Measurements from ENCODE around the gene IRF7. TPM values are rescaled to one million over a fixed set of nuclear protein-coding genes. Genes with fewer than 3 reads are reported as not detected.

IRF7 gene
- total and polyA plus RNA-seq, 9 donors = 0.28 to 59.1 (median 17.1) TPM

- H3K4me1 ChIP-seq (ENCODE audit: insufficient read depth) = peaks cover 15% of the 10 kb centered on the region
- H3K9me3 ChIP-seq = no peaks in the 10 kb centered on the region
- H3K4me3 ChIP-seq = no peak overlapping the region
- H3K27me3 ChIP-seq = no peaks in the 10 kb centered on the region
- no peaks in the 10 kb centered on the region for H3K36me3 ChIP-seq
- intact Hi-C loops (cut with DNase I) = no loop called here
- peak in 1 of 5 donors; percentile 42 for DNase-seq
- no peak overlapping the region for H3K27ac ChIP-seq
- WGBS, 3 donors = 66 to 73% (median 71%) methylated on average over 15 to 16 of the region's 16 CpGs
- no peak for TF ChIP-seq CTCF (IDR thresholded peaks at IDR 0.05)
- TF ChIP-seq EP300 (IDR thresholded peaks at IDR 0.05) = no peak
- no peak for TF ChIP-seq POLR2A (IDR thresholded peaks at IDR 0.05)
These were observed 42.5 kb downstream of the IRF7 start for GRCh38 chr11:573146-573759.

DNA sequence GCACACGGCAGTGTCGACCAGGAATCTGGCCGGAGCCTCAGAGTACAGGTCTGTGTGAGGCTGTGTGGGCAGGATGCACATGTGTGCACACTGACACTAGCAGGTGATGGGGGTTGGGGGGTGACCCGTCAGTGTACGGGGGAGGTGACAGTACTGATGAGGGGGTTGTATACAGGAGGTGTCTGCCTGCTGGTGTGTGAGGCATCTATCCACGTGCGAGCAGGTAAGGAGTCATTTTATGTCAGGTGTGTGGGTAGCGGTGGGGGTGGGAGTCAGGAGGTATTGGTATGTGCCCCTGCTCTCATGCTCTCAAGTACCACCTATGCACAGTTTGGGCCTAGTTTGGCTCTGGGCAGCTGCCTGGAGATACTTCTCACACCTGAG is 44.0 kb downstream of the IRF7 start:
- peak in 1 of 5 donors; percentile 25 for DNase-seq
- no peak overlapping the region for H3K4me3 ChIP-seq
- H3K4me1 ChIP-seq (ENCODE audit: insufficient read depth) = peaks cover 7% of the 10 kb centered on the region
- 53 to 65% (median 58%) methylated on average over 8 of the region's 8 CpGs for WGBS, 3 donors
- TF ChIP-seq CTCF (IDR thresholded peaks at IDR 0.05) (no peak), EP300 (IDR thresholded peaks at IDR 0.05) (no peak), POLR2A (IDR thresholded peaks at IDR 0.05) (no peak)
- no peaks in the 10 kb centered on the region for H3K36me3 ChIP-seq
- H3K27ac ChIP-seq = no peak overlapping the region
- no peaks in the 10 kb centered on the region for H3K27me3 ChIP-seq
- intact Hi-C loops (cut with DNase I) = no loop called here
- no peaks in the 10 kb centered on the region for H3K9me3 ChIP-seq

DNA sequence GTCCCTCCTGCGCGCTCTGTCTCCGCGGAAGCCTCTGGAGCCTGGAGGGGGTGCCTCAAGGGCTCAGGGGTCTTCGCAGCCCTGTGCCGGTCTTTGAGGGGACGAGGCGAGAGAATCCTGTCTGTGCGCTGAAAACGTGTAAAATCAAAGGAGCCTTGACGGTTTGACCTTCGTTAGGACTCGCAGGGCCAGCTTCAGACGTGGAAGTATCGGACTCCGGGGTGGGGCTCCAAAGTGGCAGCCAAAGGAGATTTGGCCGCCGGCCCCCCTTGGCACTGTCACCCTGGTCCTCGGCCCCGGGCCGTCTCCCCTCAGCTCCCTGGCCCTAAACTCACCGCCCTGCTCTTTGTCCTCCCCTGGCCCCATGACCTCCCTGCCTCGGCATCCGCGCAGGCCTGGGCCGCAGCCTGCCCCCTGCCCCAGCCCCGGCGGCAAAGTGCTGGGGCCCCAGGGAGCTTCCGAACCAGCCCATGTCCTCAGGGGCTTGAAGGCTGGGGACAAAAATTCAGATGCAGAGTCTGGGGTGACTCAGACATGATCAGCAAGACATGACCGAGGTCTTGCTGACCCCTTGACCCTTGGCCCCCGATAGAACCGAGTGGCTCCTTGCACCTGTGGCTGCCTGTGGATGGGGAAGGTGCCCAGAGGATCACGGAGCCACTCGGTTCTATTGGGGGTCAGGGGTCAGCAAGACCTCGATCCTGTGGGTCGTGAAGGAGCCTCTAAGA is 46.4 kb downstream of the IRF7 start:
- DNase-seq = peak in 3 of 5 donors; percentile 63 to 75 (median 65)
- TF ChIP-seq CTCF (IDR thresholded peaks at IDR 0.05) (no peak), EP300 (IDR thresholded peaks at IDR 0.05) (no peak), POLR2A (IDR thresholded peaks at IDR 0.05) (no peak)
- Histone ChIP-seq H3K36me3 (no peaks in the 10 kb centered on the region), H3K4me1 (ENCODE audit: insufficient read depth) (peaks cover 5% of the 10 kb centered on the region), H3K27me3 (no peaks in the 10 kb centered on the region), H3K4me3 (peak overlapping the region; percentile 57), H3K9me3 (no peaks in the 10 kb centered on the region), H3K27ac (peak overlapping the region; percentile 56 to 84)
- 32 to 40% (median 38%) methylated on average over 36 of the region's 36 CpGs for WGBS, 3 donors
- intact Hi-C loops (cut with DNase I) = no loop called here

DNA sequence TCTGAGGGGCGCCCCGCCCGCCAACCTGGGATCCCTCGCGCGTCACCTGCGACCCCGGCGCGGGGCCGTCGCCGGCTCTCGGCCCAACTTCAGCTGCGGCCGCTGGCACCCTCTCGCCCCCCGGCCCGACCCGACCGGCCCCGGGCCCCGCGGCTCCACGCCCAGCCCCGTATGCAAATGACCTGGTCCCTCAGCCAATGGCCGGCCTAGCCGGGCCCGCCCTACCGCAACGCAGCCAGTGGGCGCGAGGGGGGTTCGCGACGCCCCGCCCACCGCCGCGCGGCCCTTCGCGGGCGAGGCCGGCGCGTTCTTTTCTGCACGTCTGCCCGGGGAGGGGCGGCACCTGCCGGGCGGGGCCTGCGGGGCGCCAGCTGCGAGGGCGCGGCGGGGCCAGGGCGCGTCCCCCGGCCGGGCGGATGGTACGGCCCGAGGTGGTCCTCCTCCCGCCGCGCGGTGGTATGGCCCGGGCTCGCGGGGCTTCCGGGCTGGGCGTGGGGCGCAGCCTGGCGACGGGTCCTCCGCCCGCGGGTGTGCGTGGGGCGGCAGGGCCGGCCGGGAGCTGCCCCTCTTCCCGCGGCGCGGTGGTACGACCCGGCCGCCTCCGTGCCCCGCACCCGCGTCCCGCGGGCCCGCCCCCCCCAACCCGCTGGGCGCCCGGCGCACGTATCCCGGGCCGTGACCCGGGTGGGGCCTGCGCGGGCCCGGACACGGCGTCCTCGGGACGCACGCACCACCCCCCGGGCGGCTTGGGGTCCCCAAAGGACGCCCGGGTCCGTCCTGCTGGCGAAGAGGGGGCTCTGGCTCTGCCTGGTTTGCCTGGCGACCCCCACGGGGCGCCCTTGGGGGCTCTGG is 47.2 kb downstream of the IRF7 start:
- WGBS, 3 donors = 0 to 3% (median 1%) methylated on average over 39 to 123 of the region's 123 CpGs
- Histone ChIP-seq H3K4me1 (ENCODE audit: insufficient read depth) (peaks cover 2% of the 10 kb centered on the region), H3K36me3 (no peaks in the 10 kb centered on the region), H3K27ac (peak overlapping the region; percentile 56 to 84), H3K9me3 (no peaks in the 10 kb centered on the region), H3K27me3 (no peaks in the 10 kb centered on the region), H3K4me3 (peak overlapping the region; percentile 57)
- DNase-seq = peak; percentile 92 to 96 (median 94)
- TF ChIP-seq EP300 (IDR thresholded peaks at IDR 0.05) = no peak
- TF ChIP-seq CTCF (IDR thresholded peaks at IDR 0.05) = peak in 1 of 3 donors; percentile 24
- peak; percentile 39 for TF ChIP-seq POLR2A (IDR thresholded peaks at IDR 0.05)
- intact Hi-C loops (cut with DNase I) = no loop called here

All from ovary (tissue), 9 donors.